ENCODE measurements around the gene SPINK9.

SPINK9 gene

GRCh38 chr5:148368299-148368698 is 32.9 kb downstream of the SPINK9 start:
- no peak for DNase-seq (ENCODE audit: low read depth)

- DNase-seq (ENCODE audit: low read depth) = no peak
These were observed 36.9 kb downstream of the SPINK9 start for GRCh38 chr5:148372166-148372725.

GRCh38 chr5:148372893-148373292 is 37.5 kb downstream of the SPINK9 start:
- no peak for DNase-seq (ENCODE audit: low read depth)

GRCh38 chr5:148374690-148375360 is 39.5 kb downstream of the SPINK9 start:
- no peak for DNase-seq (ENCODE audit: low read depth)

GRCh38 chr5:148376198-148376597 is 40.8 kb downstream of the SPINK9 start:
- no peak for DNase-seq (ENCODE audit: low read depth)

GRCh38 chr5:148378670-148379069 is 43.3 kb downstream of the SPINK9 start:
- no peak for DNase-seq (ENCODE audit: low read depth)

GRCh38 chr5:148379340-148379739 is 44.0 kb downstream of the SPINK9 start:
- no peak for DNase-seq (ENCODE audit: low read depth)

GRCh38 chr5:148381906-148382305 is 46.5 kb downstream of the SPINK9 start:
- DNase-seq (ENCODE audit: low read depth) = no peak

GRCh38 chr5:148382961-148383360 is 47.6 kb downstream of the SPINK9 start:
- DNase-seq (ENCODE audit: low read depth) = no peak

- DNase-seq (ENCODE audit: low read depth) = peak; percentile 93
These were observed 48.4 kb downstream of the SPINK9 start, which contains the start of gene FBXO38 for GRCh38 chr5:148383564-148384379. TSS of gene FBXO38 (plus strand) at chr5:148383958. CDS start at chr5:148394777, 10,819 bp downstream.

- DNase-seq (ENCODE audit: low read depth) = no peak
These were observed 49.0 kb downstream of the SPINK9 start for GRCh38 chr5:148384380-148384737.

- DNase-seq (ENCODE audit: low read depth) = no peak
These were observed 49.7 kb downstream of the SPINK9 start for GRCh38 chr5:148385094-148385493.

- DNase-seq (ENCODE audit: low read depth) = no peak
These were observed 50.7 kb downstream of the SPINK9 start for GRCh38 chr5:148386041-148386440.

GRCh38 chr5:148387325-148387724 is 52.0 kb downstream of the SPINK9 start:
- no peak for DNase-seq (ENCODE audit: low read depth)

GRCh38 chr5:148388696-148389095 is 53.3 kb downstream of the SPINK9 start:
- no peak for DNase-seq (ENCODE audit: low read depth)

Data from activated T-cell treated with anti-CD3 and anti-CD28 coated beads for 1 hour (primary cell).